Panc1 (cell line): ENCODE data around the gene SRCAP. TPM values are rescaled to one million over a fixed set of nuclear protein-coding genes. Genes with fewer than 3 reads are reported as not detected.

ENCODE experiments used
- ATAC-seq: fragments of 200-7000 bp; cut with Tn5 transposase; 2 replicates; pipeline ENCODE4 v1.9.1; 2020; ENCODE audit warnings: mild to moderate bottlenecking, moderate library complexity
- BruUV-seq: library from RNA; stranded (reverse); fragments of 400-500 nt; replicated peaks from 2 replicates; lab custom pipeline; 2021; lab: Mats Ljungman, UMichigan
- CTCF ChIA-PET: fragments of 300-600 bp; sonication (Branson Sonifier 250); formaldehyde crosslinking; loops from one replicate; lab custom pipeline; 2022; ENCODE audit warnings: antibody characterized with exemption; lab: Charles Lee
- POLR2A ChIA-PET: fragments of 300-600 bp; sonication (Branson Sonifier 250); formaldehyde crosslinking; loops from one replicate; lab custom pipeline; 2022; ENCODE audit warnings: antibody characterized with exemption; lab: Charles Lee
- DNase-seq: peaks from one replicate; pipeline ENCODE4 v3.0.0-alpha.2; 2010; ENCODE audit warnings: low read depth, low spot score
- H3K27ac ChIP-seq: 2 replicates; pipeline ENCODE4 v1.5.1; 2011; ENCODE audit warnings: mild to moderate bottlenecking, low read length, inconsistent platforms
- H3K27me3 ChIP-seq: fragments of 200-500 bp; sonication (Bioruptor generic); 2 replicates; pipeline ENCODE4 v1.6.0; 2014; ENCODE audit warnings: low read length, inconsistent platforms; ENCODE audit not compliant: control insufficient read depth, insufficient read depth
- H3K36me3 ChIP-seq: fragments of 200-500 bp; sonication (Bioruptor generic); 2 replicates; pipeline ENCODE4 v1.5.1; 2014; ENCODE audit warnings: inconsistent platforms, mild to moderate bottlenecking, low read length, moderate library complexity; ENCODE audit not compliant: control insufficient read depth, insufficient read depth
- H3K4me1 ChIP-seq: 2 replicates; pipeline ENCODE4 v1.5.1; 2011; ENCODE audit warnings: inconsistent platforms, mild to moderate bottlenecking, low read length, moderate library complexity; ENCODE audit not compliant: control insufficient read depth, insufficient read depth
- H3K4me3 ChIP-seq, 2 experiments: 2 replicates each; pipeline ENCODE4 v1.5.1; 2011 to 2012; ENCODE audit warnings: low read depth in 2 of 2, low read length in 2 of 2, mild to moderate bottlenecking in 2 of 2, inconsistent platforms in 1 of 2, moderate library complexity in 1 of 2
- H3K9me3 ChIP-seq: fragments of 200-500 bp; sonication (Bioruptor generic); 2 replicates; pipeline ENCODE4 v1.5.1; 2014; ENCODE audit warnings: low read depth, mild to moderate bottlenecking, inconsistent platforms, low read length, moderate library complexity; ENCODE audit not compliant: control insufficient read depth, insufficient read depth
- POLR2AphosphoS5 ChIP-seq: IDR thresholded peaks from 2 replicates; pipeline ENCODE4 v1.6.1; 2012; ENCODE audit warnings: mild to moderate bottlenecking, low read depth, low read length, moderate library complexity
- SIN3A ChIP-seq: IDR thresholded peaks from 2 replicates; pipeline ENCODE4 v1.6.1; 2012; ENCODE audit warnings: low read depth, mild to moderate bottlenecking, low read length, moderate library complexity, borderline replicate concordance; ENCODE audit not compliant: insufficient read depth
- TCF7L2 ChIP-seq: IDR thresholded peaks from 2 replicates; pipeline ENCODE4 v1.6.1; 2011; ENCODE audit warnings: mild to moderate bottlenecking, low read depth, low read length, inconsistent platforms
- in situ Hi-C: cut with HindIII; loops from 2 replicates; pipeline ENCODE4 v1.10.0; 2016; ENCODE audit warnings: low sequenced_read_pairs, low pct_unique_long_range_greater_than_20kb
- intact Hi-C: fragments of 100-400 bp; cut with micrococcal nuclease; formaldehyde crosslinking; loops from one replicate; pipeline ENCODE4 v1.10.0; 2022; ENCODE audit not compliant: unreplicated experiment
- total RNA-seq: library from RNA; stranded (reverse); gene quantifications from one replicate; pipeline ENCODE4 v1.2.1, GENCODE V29; 2021; ENCODE audit not compliant: unreplicated experiment
- TF ChIP-seq, protein P1 (sequence below), 2 experiments: IDR thresholded peaks; 2 replicates each; pipeline ENCODE4 v1.6.1; 2011 to 2012; ENCODE audit warnings: low read depth in 2 of 2, control low read depth in 1 of 2, low read length in 1 of 2, mild to moderate bottlenecking in 1 of 2, moderate library complexity in 1 of 2; ENCODE audit not compliant: insufficient read depth in 1 of 2
- TF ChIP-seq, protein P2 (sequence below): fragments of 450-650 bp; IDR thresholded peaks from 2 replicates; pipeline ENCODE4 v1.5.1; 2017; ENCODE audit warnings: mild to moderate bottlenecking

The SRCAP gene
- total RNA-seq, 1 experiment from 2014 or later: 73.6 TPM

DNA sequence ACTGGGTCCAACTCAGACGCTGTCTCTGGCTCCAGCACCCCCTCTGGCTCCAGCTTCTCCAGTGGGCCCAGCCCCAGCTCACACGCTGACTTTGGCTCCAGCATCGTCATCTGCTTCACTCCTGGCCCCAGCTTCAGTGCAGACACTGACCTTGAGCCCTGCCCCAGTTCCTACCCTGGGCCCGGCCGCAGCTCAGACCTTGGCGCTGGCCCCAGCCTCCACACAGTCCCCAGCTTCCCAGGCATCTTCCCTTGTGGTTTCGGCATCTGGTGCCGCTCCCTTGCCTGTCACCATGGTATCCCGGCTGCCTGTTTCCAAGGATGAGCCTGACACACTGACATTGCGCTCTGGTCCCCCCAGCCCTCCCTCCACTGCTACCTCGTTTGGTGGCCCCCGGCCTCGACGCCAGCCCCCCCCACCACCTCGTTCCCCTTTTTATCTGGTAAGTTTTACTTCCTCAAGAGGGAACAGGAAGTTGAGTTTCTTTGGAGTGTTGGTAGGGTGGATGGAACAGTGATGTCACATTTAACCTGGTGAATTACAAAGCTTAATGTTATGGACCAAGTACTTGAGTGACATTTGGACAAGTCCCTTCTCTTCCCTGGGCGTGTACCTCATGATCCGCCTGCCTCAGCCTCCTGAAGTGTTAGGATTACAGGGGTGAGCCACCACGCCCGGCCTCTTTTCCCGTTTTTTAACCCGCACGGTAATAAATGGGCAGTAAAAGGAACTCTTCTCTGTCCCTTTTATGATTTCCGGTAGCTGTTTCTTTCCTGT lies 25.9 kb downstream of the SRCAP start:
- no peaks in the 10 kb centered on the region for H3K4me1 ChIP-seq
- no peaks in the 10 kb centered on the region for H3K27me3 ChIP-seq
- BruUV-seq: no TSS peak
- no peak overlapping the region for H3K27ac ChIP-seq
- no peak for ATAC-seq
- in situ Hi-C loops: no loop called here
- POLR2A ChIA-PET: no interaction called here
- intact Hi-C loops: no loop called here
- CTCF ChIA-PET: no interaction called here
- H3K36me3 ChIP-seq: peaks cover 33% of the 10 kb centered on the region
- no peak for DNase-seq
- H3K4me3 ChIP-seq: no peak overlapping the region
- TF ChIP-seq SIN3A (no peak), POLR2AphosphoS5 (no peak; the same call in 1 of the 2 replicates), TCF7L2 (no peak)
- TF ChIP-seq, protein P1, sequence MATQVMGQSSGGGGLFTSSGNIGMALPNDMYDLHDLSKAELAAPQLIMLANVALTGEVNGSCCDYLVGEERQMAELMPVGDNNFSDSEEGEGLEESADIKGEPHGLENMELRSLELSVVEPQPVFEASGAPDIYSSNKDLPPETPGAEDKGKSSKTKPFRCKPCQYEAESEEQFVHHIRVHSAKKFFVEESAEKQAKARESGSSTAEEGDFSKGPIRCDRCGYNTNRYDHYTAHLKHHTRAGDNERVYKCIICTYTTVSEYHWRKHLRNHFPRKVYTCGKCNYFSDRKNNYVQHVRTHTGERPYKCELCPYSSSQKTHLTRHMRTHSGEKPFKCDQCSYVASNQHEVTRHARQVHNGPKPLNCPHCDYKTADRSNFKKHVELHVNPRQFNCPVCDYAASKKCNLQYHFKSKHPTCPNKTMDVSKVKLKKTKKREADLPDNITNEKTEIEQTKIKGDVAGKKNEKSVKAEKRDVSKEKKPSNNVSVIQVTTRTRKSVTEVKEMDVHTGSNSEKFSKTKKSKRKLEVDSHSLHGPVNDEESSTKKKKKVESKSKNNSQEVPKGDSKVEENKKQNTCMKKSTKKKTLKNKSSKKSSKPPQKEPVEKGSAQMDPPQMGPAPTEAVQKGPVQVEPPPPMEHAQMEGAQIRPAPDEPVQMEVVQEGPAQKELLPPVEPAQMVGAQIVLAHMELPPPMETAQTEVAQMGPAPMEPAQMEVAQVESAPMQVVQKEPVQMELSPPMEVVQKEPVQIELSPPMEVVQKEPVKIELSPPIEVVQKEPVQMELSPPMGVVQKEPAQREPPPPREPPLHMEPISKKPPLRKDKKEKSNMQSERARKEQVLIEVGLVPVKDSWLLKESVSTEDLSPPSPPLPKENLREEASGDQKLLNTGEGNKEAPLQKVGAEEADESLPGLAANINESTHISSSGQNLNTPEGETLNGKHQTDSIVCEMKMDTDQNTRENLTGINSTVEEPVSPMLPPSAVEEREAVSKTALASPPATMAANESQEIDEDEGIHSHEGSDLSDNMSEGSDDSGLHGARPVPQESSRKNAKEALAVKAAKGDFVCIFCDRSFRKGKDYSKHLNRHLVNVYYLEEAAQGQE (IDR thresholded peaks at IDR 0.05; ENCODE audit: insufficient read depth in 1 of 2, low read depth in 2 of 2, low read length in 1 of 2): no peak
- TF ChIP-seq, protein P2, sequence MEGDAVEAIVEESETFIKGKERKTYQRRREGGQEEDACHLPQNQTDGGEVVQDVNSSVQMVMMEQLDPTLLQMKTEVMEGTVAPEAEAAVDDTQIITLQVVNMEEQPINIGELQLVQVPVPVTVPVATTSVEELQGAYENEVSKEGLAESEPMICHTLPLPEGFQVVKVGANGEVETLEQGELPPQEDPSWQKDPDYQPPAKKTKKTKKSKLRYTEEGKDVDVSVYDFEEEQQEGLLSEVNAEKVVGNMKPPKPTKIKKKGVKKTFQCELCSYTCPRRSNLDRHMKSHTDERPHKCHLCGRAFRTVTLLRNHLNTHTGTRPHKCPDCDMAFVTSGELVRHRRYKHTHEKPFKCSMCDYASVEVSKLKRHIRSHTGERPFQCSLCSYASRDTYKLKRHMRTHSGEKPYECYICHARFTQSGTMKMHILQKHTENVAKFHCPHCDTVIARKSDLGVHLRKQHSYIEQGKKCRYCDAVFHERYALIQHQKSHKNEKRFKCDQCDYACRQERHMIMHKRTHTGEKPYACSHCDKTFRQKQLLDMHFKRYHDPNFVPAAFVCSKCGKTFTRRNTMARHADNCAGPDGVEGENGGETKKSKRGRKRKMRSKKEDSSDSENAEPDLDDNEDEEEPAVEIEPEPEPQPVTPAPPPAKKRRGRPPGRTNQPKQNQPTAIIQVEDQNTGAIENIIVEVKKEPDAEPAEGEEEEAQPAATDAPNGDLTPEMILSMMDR: no peak
- no peaks in the 10 kb centered on the region for H3K9me3 ChIP-seq

DNA sequence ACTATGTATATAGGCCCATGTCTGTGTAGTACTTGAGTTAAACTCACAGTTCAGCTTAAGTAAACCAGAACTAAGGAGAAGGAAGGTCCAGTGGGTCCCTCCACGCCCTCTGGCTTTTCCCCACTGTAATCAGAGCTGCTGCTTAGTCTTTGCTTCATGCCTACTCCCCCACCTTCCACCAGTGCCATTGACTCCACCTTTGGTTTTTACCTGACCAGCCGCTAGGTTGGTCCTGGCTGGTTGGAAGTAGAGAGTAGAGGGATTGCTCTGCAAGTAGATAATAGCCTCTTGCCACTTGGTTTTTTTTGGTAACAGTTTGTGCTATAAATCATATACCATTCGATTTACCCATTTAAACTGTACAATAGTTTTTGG lies 26.4 kb downstream of the SRCAP start:
- TF ChIP-seq, protein P1 (IDR thresholded peaks at IDR 0.05; ENCODE audit: insufficient read depth in 1 of 2, low read depth in 2 of 2, low read length in 1 of 2): no peak
- TF ChIP-seq SIN3A (no peak), TCF7L2 (no peak), POLR2AphosphoS5 (no peak)
- TF ChIP-seq, protein P2: no peak
- in situ Hi-C loops (no loop called here), intact Hi-C loops (no loop called here)
- H3K27me3 ChIP-seq: no peaks in the 10 kb centered on the region
- no peak overlapping the region for H3K27ac ChIP-seq
- no peaks in the 10 kb centered on the region for H3K4me1 ChIP-seq
- CTCF ChIA-PET: no interaction called here
- BruUV-seq: no TSS peak
- DNase-seq: no peak
- peaks cover 28% of the 10 kb centered on the region for H3K36me3 ChIP-seq
- H3K4me3 ChIP-seq: no peak overlapping the region
- no peaks in the 10 kb centered on the region for H3K9me3 ChIP-seq
- POLR2A ChIA-PET: no interaction called here
- ATAC-seq: no peak
